GM12878 (cell line): ENCODE data around the gene MSRB2. TPM values are rescaled to one million over a fixed set of nuclear protein-coding genes. Genes with fewer than 3 reads are reported as not detected.

Experiments used
- ATAC-seq: fragments of 200-7000 bp; cut with Tn5 transposase; 3 replicates; pipeline ENCODE4 v1.9.1; 2020; ENCODE audit warnings: mild to moderate bottlenecking, moderate library complexity
- Bru-seq: library from RNA; stranded (reverse); fragments of 400-500 nt; gene quantifications from one replicate; lab custom pipeline; 2021; lab: Mats Ljungman, UMichigan
- BruChase-seq, 2 experiments: library from RNA; stranded (reverse); fragments of 400-500 nt; gene quantifications; one replicate each; lab custom pipeline; 2021; lab: Mats Ljungman, UMichigan
- BruUV-seq: library from RNA; stranded (reverse); fragments of 400-500 nt; replicated peaks from 2 replicates; lab custom pipeline; 2021; lab: Mats Ljungman, UMichigan
- CTCF ChIA-PET: fragments of 300-600 bp; sonication (Branson Sonifier 250); formaldehyde crosslinking; extraction: SDS; loops from one replicate; lab custom pipeline; 2021; ENCODE audit warnings: inconsistent platforms; lab: Yijun Ruan, JAX
- POLR2A ChIA-PET: fragments of 350-600 bp; formaldehyde crosslinking; extraction: SDS; loops from one replicate; lab custom pipeline; 2021; ENCODE audit warnings: inconsistent platforms; lab: Charles Lee
- RAD21 ChIA-PET: fragments of 300-600 bp; sonication (Branson Sonifier 250); formaldehyde crosslinking; loops from one replicate; lab custom pipeline; 2023; ENCODE audit warnings: antibody characterized with exemption; ENCODE audit not compliant: unreplicated experiment; lab: Charles Lee
- SMC1A ChIA-PET: fragments of 300-600 bp; sonication (Branson Sonifier 250); formaldehyde crosslinking; loops from one replicate; lab custom pipeline; 2023; ENCODE audit not compliant: unreplicated experiment, uncharacterized antibody; lab: Charles Lee
- DNase-seq: peaks from one replicate; pipeline ENCODE4 v3.0.0-alpha.2; 2011; ENCODE audit warnings: low read depth, low spot score
- FAIRE-seq: peaks from 3 replicates; lab custom pipeline; 2011; peaks lifted over from hg19 to GRCh38; lab: Jason Lieb, UNC
- H2AFZ ChIP-seq: 2 replicates; pipeline ENCODE4 v1.6.0; 2011; ENCODE audit warnings: low read depth, low read length, control low read depth; ENCODE audit not compliant: control insufficient read depth
- H3K27ac ChIP-seq: 2 replicates; pipeline ENCODE4 v1.5.1; 2011; ENCODE audit warnings: control low read depth; ENCODE audit not compliant: control insufficient read depth, insufficient read depth
- H3K27me3 ChIP-seq, 2 experiments: replicated peaks in 1 of 2; 2 replicates each; pipeline versions ENCODE4 v1.6.0 to v1.6.1; 2011; ENCODE audit warnings: low read length in 1 of 2; ENCODE audit not compliant: control insufficient read depth in 2 of 2, insufficient read depth in 2 of 2
- H3K36me3 ChIP-seq, 2 experiments: 2 replicates each; pipeline ENCODE4 v1.5.1; 2011; ENCODE audit warnings: low read length in 1 of 2; ENCODE audit not compliant: control insufficient read depth in 2 of 2, insufficient read depth in 2 of 2
- H3K4me1 ChIP-seq: 2 replicates; pipeline ENCODE4 v1.6.1; 2011; ENCODE audit warnings: mild to moderate bottlenecking, low read length, moderate library complexity, mixed read lengths; ENCODE audit not compliant: control insufficient read depth, insufficient read depth
- H3K4me2 ChIP-seq: 2 replicates; pipeline ENCODE4 v1.6.0; 2011; ENCODE audit warnings: control low read depth; ENCODE audit not compliant: control insufficient read depth, insufficient read depth
- H3K4me3 ChIP-seq: fragments of 200-600 bp; sonication (generic); 2 replicates; pipeline ENCODE4 v1.5.1; 2016
- H3K79me2 ChIP-seq: 2 replicates; pipeline ENCODE4 v1.6.0; 2011; ENCODE audit warnings: low read length; ENCODE audit not compliant: control insufficient read depth, insufficient read depth
- H3K9ac ChIP-seq: 2 replicates; pipeline ENCODE4 v1.8.0; 2011; ENCODE audit warnings: low read length, control low read depth, mixed read lengths; ENCODE audit not compliant: control insufficient read depth, insufficient read depth
- H3K9me3 ChIP-seq: replicated peaks from 3 replicates; pipeline ENCODE4 v1.5.1; 2011; ENCODE audit warnings: mild to moderate bottlenecking, low read length; ENCODE audit not compliant: control insufficient read depth, insufficient read depth
- H4K20me1 ChIP-seq: 2 replicates; pipeline ENCODE4 v1.6.0; 2011; ENCODE audit not compliant: control insufficient read depth, insufficient read depth
- CBFB ChIP-seq: IDR thresholded peaks from 2 replicates; pipeline ENCODE4 v1.6.1; 2016; ENCODE audit warnings: antibody characterized with exemption, low read depth
- GATAD2B ChIP-seq: fragments of 450-650 bp; conservative IDR thresholded peaks from 2 replicates; pipeline ENCODE4 v1.6.1; 2017; ENCODE audit warnings: low read depth, mild to moderate bottlenecking, moderate library complexity
- MAX ChIP-seq: IDR thresholded peaks from 2 replicates; pipeline ENCODE4 v1.6.1; 2012; ENCODE audit warnings: low read depth, low read length, improper control_type of control experiment
- SMC3 ChIP-seq: IDR thresholded peaks from 2 replicates; pipeline ENCODE4 v1.6.1; 2011; ENCODE audit warnings: low read length, improper control_type of control experiment, borderline replicate concordance
- SRF ChIP-seq, 2 experiments: IDR thresholded peaks; 2 replicates each; pipeline ENCODE4 v1.6.1; 2011; ENCODE audit warnings: low read depth in 2 of 2, low read length in 2 of 2, mild to moderate bottlenecking in 1 of 2, moderate library complexity in 1 of 2
- STAT3 ChIP-seq: IDR thresholded peaks from 2 replicates; pipeline ENCODE4 v1.6.1; 2011; ENCODE audit warnings: low read depth, low read length, improper control_type of control experiment
- SUZ12 ChIP-seq: fragments of 200-600 bp; sonication (generic); IDR thresholded peaks from one replicate; pipeline ENCODE4 v1.6.1; 2018; ENCODE audit warnings: antibody characterized with exemption, mild to moderate bottlenecking; ENCODE audit not compliant: unreplicated experiment
- YBX1 ChIP-seq: fragments of 450-650 bp; IDR thresholded peaks from 2 replicates; pipeline ENCODE4 v1.6.1; 2016; ENCODE audit warnings: antibody characterized with exemption
- YY1 ChIP-seq: IDR thresholded peaks from 2 replicates; pipeline ENCODE4 v1.6.1; 2011; ENCODE audit warnings: low read depth, mild to moderate bottlenecking, low read length
- ZBTB4 ChIP-seq: fragments of 450-650 bp; formaldehyde crosslinking; IDR thresholded peaks from 2 replicates; pipeline ENCODE4 v1.4.0; 2022; ENCODE audit warnings: mild to moderate bottlenecking, moderate library complexity
- ZNF207 ChIP-seq: fragments of 450-650 bp; IDR thresholded peaks from 2 replicates; pipeline ENCODE4 v1.6.1; 2014; ENCODE audit warnings: antibody characterized with exemption, mild to moderate bottlenecking, borderline replicate concordance
- ZNF384 ChIP-seq: IDR thresholded peaks from 2 replicates; pipeline ENCODE4 v1.6.1; 2012; ENCODE audit warnings: low read depth, mild to moderate bottlenecking, low read length, improper control_type of control experiment, borderline replicate concordance
- WGBS: methylation state at CpG from one replicate; pipeline ENCODE4 v1.1.6; 2016; ENCODE audit warnings: low lambda C conversion rate; ENCODE audit not compliant: insufficient replicate concordance, insufficient coverage; ENCODE audit errors: missing lambda C conversion rate; 5-methylcytosine and 5-hydroxymethylcytosine counted together
- in situ Hi-C: fragments of 300-500 bp; cut with MboI; formaldehyde crosslinking; loops from 9 replicates; pipeline ENCODE4 v1.14.3; 2018; ENCODE audit warnings: mixed read lengths
- intact Hi-C: fragments of 100-400 bp; cut with micrococcal nuclease; formaldehyde crosslinking; loops from one replicate; pipeline ENCODE4 v1.14.2; 2022; ENCODE audit not compliant: unreplicated experiment
- long read RNA-seq, 2 experiments: library from polyadenylated mRNA; unstranded; transcript quantifications; one replicate each; pipeline ENCODE4 v2.0.0, GENCODE V29; 2019 to 2020
- polyA minus RNA-seq, 3 experiments: library from RNA; depleted of rRNA, polyadenylated mRNA; stranded (reverse); fragments of >200 nt; gene quantifications; 2 replicates each; pipeline ENCODE4 v1.2.3, GENCODE V29; 2011
- polyA plus RNA-seq, 11 experiments: library from polyadenylated mRNA; depleted of rRNA in 4 of 11; unstranded in 6 of 11; stranded (reverse) in 5 of 11; fragments of >200 nt; fragmentation: Nextera tagmentation in 4 of 11; fragmentation: Illumina TruSeq in 1 of 11; extraction: Ambion mirVana in 4 of 11; extraction: Trizol in 1 of 11; gene quantifications; 1 replicate in 1 of 11; 2 replicates in 10 of 11; pipeline versions ENCODE4 v1.2.1 to v1.2.3, GENCODE V29; 2011 to 2016; ENCODE audit warnings: inconsistent platforms in 2 of 11, missing spikeins in 2 of 11, low read depth in 1 of 11
- total RNA-seq, 4 experiments: library from RNA; depleted of rRNA in 3 of 4; stranded (reverse); fragments of >200 nt in 3 of 4; fragmentation: Illumina TruSeq in 1 of 4; extraction: Trizol in 1 of 4; gene quantifications; 2 replicates each; pipeline versions ENCODE4 v1.2.1 to v1.2.3, GENCODE V29; 2013 to 2021
- TF ChIP-seq, protein P1 (sequence below): fragments of 450-650 bp; IDR thresholded peaks from 2 replicates; pipeline ENCODE4 v1.6.1; 2018; ENCODE audit warnings: borderline replicate concordance, mild to moderate bottlenecking; ENCODE audit not compliant: partially characterized antibody

MSRB2 gene
- total RNA-seq (2013; cell fraction: nucleolus; rRNA removed): 0.63 and 1.7 TPM in 2 replicates
- total RNA-seq (2014; rRNA removed): 6.4 and 7.9 TPM in 2 replicates
- total RNA-seq (2014; rRNA removed; fragmentation: Illumina TruSeq; extraction: Trizol): 4.2 and 4.9 TPM in 2 replicates
- 7.1 and 9.8 TPM in 2 replicates for total RNA-seq (2021)
- polyA plus RNA-seq (2011; ENCODE audit: low read depth): 4.1 TPM
- 6.7 and 7.8 TPM in 2 replicates for polyA plus RNA-seq (2011; rRNA removed)
- 4.1 and 4.4 TPM in 2 replicates for polyA plus RNA-seq (2011; cell fraction: cytosol; rRNA removed)
- polyA plus RNA-seq (2011; cell fraction: nucleus; rRNA removed): 2.8 and 4.7 TPM in 2 replicates
- polyA plus RNA-seq (2012): 9.7 and 12.3 TPM in 2 replicates
- polyA plus RNA-seq (2014; fragmentation: Illumina TruSeq; extraction: Trizol): 2.6 and 4.0 TPM in 2 replicates
- 1 to 10 TPM; 1.5 to 3.5 TPM for polyA plus RNA-seq (2014; fragmentation: Nextera tagmentation; extraction: Ambion mirVana)
- 6.0 and 7.6 TPM in 2 replicates for polyA plus RNA-seq (2014; rRNA removed)
- 10 to 100 TPM; 18.5 to 18.6 TPM for polyA plus RNA-seq (2016; fragmentation: Nextera tagmentation; extraction: Ambion mirVana)
- polyA minus RNA-seq (2011; rRNA and poly(A)+ RNA removed): 1.4 and 2.1 TPM in 2 replicates
- 1.1 TPM in 1 of 2 replicates, not detected in the other for polyA minus RNA-seq (2011; cell fraction: cytosol; rRNA and poly(A)+ RNA removed)
- 0.24 and 1.1 TPM in 2 replicates for polyA minus RNA-seq (2011; cell fraction: nucleus; rRNA and poly(A)+ RNA removed)
- Bru-seq, nascent RNA: percentile 48 among the genes with signal in this experiment
- BruChase-seq, experiment 1, labeled RNA remaining after a 6-hour chase: percentile 36 among the genes with signal in this experiment
- percentile 35 among the genes with signal in this experiment for BruChase-seq, experiment 2, labeled RNA remaining after a 2-hour chase
- long read RNA-seq, experiment 1, partial matches to known transcripts: 0 of 2 reads
- long read RNA-seq, experiment 1, other reads (novel, unspliced or antisense): 0 of 2 reads
- long read RNA-seq, experiment 2, partial matches to known transcripts: 1 of 1 reads
- long read RNA-seq, experiment 2, other reads (novel, unspliced or antisense): 0 of 1 reads

- POLR2A ChIA-PET: no interaction called here
- TSS peak; percentile 88 for BruUV-seq
- intact Hi-C loops: no loop called here
- ATAC-seq (peak; percentile 91), DNase-seq (peak; percentile 73), FAIRE-seq (no peak)
- Histone ChIP-seq H2AFZ (peak within 1 kb of the TSS; percentile 83), H4K20me1 (no peaks in the 10 kb centered on the region), H3K9ac (peak within 1 kb of the TSS; percentile 52), H3K27me3 (no peaks in the 10 kb centered on the region), H3K4me1 (peaks cover 8% of the 10 kb centered on the region), H3K9me3 (no peaks in the 10 kb centered on the region; the same call in 2 of the 3 replicates), H3K79me2 (peaks cover 4% of the 10 kb centered on the region), H3K4me2 (peak within 1 kb of the TSS; percentile 98), H3K4me3 (peak within 1 kb of the TSS; percentile 83), H3K36me3 (no peaks in the 10 kb centered on the region), H3K27ac (peak within 1 kb of the TSS; percentile 68)
- in situ Hi-C loops: no loop called here
- SMC1A ChIA-PET: interaction anchor here (1.5 kb wide), 1 partner anchor 19 kb away, joined by 4 read pairs; no protein-coding TSS in a partner anchor
- RAD21 ChIA-PET: no interaction called here
- 2% methylated on average over 11 of the region's 50 CpGs for WGBS
- CTCF ChIA-PET: no interaction called here
- TF ChIP-seq GATAD2B (peak; percentile 88), YY1 (peak; percentile 83), MAX (0 out of 2 replicates have a peak, but pooled peaks have one; percentile 16), YBX1 (no peak), ZNF384 (no peak), CBFB (no peak), SRF (IDR thresholded peaks at IDR 0.05; ENCODE audit: low read depth in 2 of 2, low read length in 2 of 2) (no peak), SMC3 (no peak), SUZ12 (no peak), ZBTB4 (no peak), ZNF207 (no peak), STAT3 (no peak)
- TF ChIP-seq, protein P1, sequence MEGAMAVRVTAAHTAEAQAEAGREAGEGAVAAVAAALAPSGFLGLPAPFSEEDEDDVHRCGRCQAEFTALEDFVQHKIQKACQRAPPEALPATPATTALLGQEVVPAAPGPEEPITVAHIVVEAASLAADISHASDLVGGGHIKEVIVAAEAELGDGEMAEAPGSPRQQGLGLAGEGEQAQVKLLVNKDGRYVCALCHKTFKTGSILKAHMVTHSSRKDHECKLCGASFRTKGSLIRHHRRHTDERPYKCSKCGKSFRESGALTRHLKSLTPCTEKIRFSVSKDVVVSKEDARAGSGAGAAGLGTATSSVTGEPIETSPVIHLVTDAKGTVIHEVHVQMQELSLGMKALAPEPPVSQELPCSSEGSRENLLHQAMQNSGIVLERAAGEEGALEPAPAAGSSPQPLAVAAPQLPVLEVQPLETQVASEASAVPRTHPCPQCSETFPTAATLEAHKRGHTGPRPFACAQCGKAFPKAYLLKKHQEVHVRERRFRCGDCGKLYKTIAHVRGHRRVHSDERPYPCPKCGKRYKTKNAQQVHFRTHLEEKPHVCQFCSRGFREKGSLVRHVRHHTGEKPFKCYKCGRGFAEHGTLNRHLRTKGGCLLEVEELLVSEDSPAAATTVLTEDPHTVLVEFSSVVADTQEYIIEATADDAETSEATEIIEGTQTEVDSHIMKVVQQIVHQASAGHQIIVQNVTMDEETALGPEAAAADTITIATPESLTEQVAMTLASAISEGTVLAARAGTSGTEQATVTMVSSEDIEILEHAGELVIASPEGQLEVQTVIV: no peak
Observed at GRCh38 chr10:23095404-23095965, at the start of gene MSRB2. Gene MSRB2 (plus strand): TSS chr10:23095579. CDS start chr10:23095609, 30 bp downstream.
